Epithelial cell of esophagus (primary cell): ENCODE data around the gene RABAC1.
A peak's percentile ranks its signal among the peaks of the same experiment; 100 is the strongest.

Source experiments
- DNase-seq: peaks from one replicate; pipeline ENCODE4 v3.0.0; 2010; ENCODE audit warnings: low read depth
- H3K4me3 ChIP-seq: 2 replicates; pipeline ENCODE4 v1.5.1; 2011; ENCODE audit warnings: mild to moderate bottlenecking, low read length, control low read depth
- TF ChIP-seq, protein P1 (sequence below): IDR thresholded peaks from 2 replicates; pipeline ENCODE4 v1.5.1; 2011; ENCODE audit warnings: low read depth, mild to moderate bottlenecking, low read length, control low read depth, inconsistent platforms; ENCODE audit not compliant: insufficient read depth; ENCODE audit errors: missing control alignments

RABAC1 gene

DNA sequence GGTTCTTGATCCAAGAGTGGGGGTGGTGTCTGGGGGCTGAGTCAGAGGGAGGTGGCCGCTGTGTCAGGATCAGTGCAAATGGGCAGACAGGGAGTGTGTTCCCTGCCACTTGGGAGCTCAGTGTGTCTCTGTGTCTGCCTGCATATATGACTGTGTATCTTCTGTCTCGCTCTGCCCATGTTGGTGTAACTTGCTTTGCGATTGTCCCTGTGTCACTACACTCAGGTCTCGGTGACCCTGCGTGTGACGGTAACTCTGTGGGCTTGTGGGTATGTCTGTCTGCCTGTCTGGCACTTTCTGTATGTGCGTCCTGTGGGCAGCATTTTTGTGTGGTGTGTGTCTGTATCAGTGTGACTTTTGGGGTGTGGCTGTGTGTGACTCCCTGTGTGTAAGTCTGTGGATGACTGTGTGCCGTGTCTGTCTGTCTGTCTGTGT lies 22.7 kb downstream of the RABAC1 start:
- H3K4me3 ChIP-seq, result no peak overlapping the region
- peak; percentile 65 for DNase-seq
- TF ChIP-seq, protein P1, sequence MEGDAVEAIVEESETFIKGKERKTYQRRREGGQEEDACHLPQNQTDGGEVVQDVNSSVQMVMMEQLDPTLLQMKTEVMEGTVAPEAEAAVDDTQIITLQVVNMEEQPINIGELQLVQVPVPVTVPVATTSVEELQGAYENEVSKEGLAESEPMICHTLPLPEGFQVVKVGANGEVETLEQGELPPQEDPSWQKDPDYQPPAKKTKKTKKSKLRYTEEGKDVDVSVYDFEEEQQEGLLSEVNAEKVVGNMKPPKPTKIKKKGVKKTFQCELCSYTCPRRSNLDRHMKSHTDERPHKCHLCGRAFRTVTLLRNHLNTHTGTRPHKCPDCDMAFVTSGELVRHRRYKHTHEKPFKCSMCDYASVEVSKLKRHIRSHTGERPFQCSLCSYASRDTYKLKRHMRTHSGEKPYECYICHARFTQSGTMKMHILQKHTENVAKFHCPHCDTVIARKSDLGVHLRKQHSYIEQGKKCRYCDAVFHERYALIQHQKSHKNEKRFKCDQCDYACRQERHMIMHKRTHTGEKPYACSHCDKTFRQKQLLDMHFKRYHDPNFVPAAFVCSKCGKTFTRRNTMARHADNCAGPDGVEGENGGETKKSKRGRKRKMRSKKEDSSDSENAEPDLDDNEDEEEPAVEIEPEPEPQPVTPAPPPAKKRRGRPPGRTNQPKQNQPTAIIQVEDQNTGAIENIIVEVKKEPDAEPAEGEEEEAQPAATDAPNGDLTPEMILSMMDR, result no peak

DNA sequence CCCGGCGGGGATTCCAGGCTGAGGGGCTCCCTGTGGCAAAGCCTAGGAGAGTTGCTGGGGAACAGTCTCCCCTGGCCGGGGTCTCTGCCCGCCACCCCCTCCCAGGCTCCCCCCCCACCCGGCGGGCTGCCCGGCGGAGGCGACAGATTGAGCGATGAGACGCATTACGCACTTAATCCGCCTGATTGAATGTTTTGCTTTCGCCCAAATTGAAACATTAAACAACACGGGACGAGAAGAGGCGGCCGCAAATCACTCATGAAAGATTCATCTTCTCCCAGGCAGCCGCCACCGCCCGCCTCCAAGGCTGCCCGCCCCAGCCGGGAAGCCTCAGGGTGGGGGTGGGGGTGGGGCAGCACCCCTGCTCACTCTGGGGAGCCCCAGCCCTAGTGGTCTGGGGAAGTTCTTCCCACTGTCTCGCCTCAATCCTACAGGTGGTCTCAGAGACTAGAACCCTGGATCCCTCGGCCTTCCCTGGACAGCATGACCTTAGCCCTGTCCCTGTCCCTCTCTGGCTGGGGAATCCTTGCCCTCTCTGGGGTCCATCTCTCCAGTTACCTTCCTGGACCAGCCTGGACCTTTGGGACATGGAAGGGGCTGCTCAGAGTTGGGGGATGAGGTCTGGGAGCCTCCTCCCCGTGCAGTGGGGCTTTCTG lies 23.2 kb downstream of the RABAC1 start:
- no peak overlapping the region for H3K4me3 ChIP-seq
- DNase-seq, result peak; percentile 39
- TF ChIP-seq, protein P1, result no peak

DNA sequence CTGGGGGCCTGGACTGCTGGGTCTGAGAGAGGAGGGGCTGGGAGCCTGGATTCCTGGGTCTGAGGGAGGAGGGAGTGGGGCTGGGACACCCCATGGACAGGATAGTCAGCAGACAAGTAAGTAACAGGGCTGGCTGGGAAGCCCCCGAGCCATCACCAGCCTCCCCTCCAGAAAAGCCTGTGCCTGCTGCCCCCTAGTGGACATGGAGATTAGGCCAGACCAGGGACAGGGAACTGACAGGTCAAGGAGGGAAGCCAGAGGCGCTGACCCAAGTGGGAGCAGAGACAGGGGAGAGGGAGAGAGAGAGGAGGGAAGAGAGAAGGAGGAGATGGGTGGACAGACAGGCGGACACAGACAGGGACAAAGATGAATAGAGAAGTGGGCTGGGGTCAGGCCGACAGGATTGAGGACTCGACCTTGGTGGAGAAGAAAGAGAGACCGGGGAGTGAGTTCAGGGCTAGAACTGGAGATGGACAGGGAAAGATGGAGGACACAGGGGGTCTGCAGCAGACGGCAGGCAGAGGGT lies 24.2 kb downstream of the RABAC1 start:
- no peak overlapping the region for H3K4me3 ChIP-seq
- peak; percentile 56 for DNase-seq
- TF ChIP-seq, protein P1, result peak; percentile 95

DNA sequence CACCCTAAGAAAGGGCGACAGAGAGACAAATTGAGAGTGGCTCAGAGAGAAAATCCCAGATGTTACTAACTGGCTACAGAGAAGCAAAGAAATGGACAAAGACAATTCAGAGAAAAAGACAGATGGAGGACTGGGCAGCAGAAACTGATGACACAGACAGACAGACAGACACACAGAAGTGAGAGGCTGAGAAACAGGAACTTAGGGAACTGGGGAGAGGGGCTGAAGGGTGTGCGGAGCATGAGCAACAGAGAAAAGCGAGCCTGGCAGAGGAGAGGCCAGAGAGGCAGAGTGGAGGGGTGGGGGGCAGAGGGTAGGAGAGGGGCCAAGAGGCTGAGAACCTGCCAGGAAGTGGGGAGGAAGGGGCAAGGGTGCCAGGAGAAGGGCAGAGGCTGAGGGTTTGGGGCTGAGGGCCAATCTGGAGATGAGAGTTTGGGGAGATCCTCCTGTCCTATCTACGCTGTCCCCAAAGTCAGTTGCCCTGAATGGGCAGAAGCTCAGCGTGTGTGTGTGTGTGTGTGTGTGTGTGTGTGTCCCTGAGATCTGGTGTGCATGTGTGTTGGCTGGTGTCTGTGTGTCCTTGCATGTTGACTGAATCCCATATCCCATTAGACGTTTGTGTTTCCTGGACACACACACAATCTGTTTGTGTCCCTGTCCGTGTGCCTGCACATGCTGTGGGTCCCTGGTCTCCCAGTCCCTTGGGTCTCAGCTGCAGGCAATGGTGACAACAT lies 25.3 kb downstream of the RABAC1 start:
- no peak overlapping the region for H3K4me3 ChIP-seq
- TF ChIP-seq, protein P1, result no peak
- no peak for DNase-seq

DNA sequence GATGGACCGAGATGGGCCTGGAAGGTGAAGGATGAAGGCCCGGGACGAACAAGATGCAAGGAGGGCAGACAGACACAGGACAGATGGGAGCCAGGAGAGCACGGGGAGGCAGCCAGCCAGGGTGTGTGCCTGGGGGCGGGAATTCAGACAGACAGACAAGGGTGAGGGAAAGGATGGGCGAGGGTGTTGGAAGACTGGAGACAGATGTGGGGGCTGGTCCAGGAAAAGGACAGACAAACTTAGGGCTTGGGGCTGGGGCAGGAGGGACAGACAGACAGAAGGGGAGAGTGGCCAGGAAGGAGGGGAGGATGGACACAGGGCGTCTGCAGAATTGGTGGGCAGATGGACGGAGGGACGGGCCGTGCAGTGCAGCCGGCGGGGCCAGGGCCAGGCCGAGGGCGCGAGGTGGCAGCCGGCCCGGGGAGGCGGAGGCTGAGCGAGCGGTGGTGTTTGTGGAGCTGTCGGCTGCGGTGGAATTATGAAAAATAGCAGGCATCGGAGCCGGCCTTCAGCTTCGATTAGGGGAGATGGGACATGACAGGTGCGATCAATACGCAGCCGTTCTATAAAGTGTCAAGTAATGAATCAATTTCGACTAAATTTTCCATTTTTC lies 26.3 kb downstream of the RABAC1 start:
- TF ChIP-seq, protein P1, result no peak
- no peak overlapping the region for H3K4me3 ChIP-seq
- DNase-seq, result no peak

DNA sequence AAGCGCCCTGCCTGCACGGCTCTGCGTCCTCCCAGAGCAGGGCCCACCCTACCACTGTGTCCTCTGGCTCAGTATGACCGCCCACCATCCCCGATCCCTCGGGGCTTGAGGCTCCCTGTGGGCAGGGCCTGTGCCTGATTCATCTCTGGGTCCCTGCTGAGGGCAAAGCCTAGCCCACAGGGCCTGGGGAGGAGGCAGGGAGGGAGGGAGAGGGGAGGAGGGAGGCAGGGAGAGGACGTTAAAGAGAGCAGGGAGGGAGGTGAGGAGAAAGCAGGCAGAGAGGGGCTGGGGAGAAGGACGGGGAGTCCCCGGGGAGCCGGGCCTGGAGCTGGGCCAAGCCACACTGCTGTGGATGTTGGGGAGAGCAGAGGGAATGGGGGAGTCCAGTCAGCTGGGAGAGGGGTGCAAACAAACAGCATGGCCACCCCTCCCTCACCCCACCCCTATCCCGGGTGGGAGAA lies 26.8 kb downstream of the RABAC1 start:
- no peak overlapping the region for H3K4me3 ChIP-seq
- DNase-seq, result no peak
- TF ChIP-seq, protein P1, result no peak
